Smooth muscle cell (in vitro differentiated cells): ENCODE results near the gene ADNP2. TPM values are rescaled to one million over a fixed set of nuclear protein-coding genes. Genes with fewer than 3 reads are reported as not detected.

Experiments used
- DNase-seq: peaks from one replicate; lab custom pipeline; 2025; ENCODE audit not compliant: unreplicated experiment; lab: John Stamatoyannopoulos, UW
- H2AFZ ChIP-seq: fragments of 200-600 bp; sonication (generic); 2 replicates; pipeline ENCODE4 v1.6.0; 2016; ENCODE audit warnings: antibody characterized with exemption, low read depth, mild to moderate bottlenecking
- H3F3A ChIP-seq: fragments of 200-600 bp; sonication (generic); 2 replicates; pipeline ENCODE4 v1.6.0; 2017; ENCODE audit warnings: antibody characterized with exemption, low read depth
- H3K27ac ChIP-seq: fragments of 200-600 bp; sonication (generic); 2 replicates; pipeline ENCODE4 v1.5.1; 2016; ENCODE audit warnings: low read depth, mild to moderate bottlenecking
- H3K27me3 ChIP-seq: fragments of 200-600 bp; sonication (generic); 2 replicates; pipeline ENCODE4 v1.6.1; 2016; ENCODE audit warnings: low read depth, mild to moderate bottlenecking
- H3K36me3 ChIP-seq: fragments of 200-600 bp; sonication (generic); 2 replicates; pipeline ENCODE4 v1.5.1; 2016; ENCODE audit warnings: low read depth
- H3K4me1 ChIP-seq: fragments of 200-600 bp; sonication (generic); 2 replicates; pipeline ENCODE4 v1.5.1; 2016; ENCODE audit warnings: low read depth
- H3K4me2 ChIP-seq: fragments of 200-600 bp; sonication (generic); 2 replicates; pipeline ENCODE4 v1.6.0; 2016; ENCODE audit warnings: mild to moderate bottlenecking
- H3K4me3 ChIP-seq: fragments of 200-600 bp; sonication (generic); 2 replicates; pipeline ENCODE4 v1.5.1; 2016; ENCODE audit warnings: mild to moderate bottlenecking
- H3K79me2 ChIP-seq: fragments of 200-600 bp; sonication (generic); 2 replicates; pipeline ENCODE4 v1.6.0; 2016; ENCODE audit warnings: low read depth, mild to moderate bottlenecking
- H3K9ac ChIP-seq: fragments of 200-600 bp; sonication (generic); 2 replicates; pipeline ENCODE4 v1.6.0; 2016; ENCODE audit warnings: low read depth
- H3K9me3 ChIP-seq: fragments of 200-600 bp; sonication (generic); replicated peaks from 2 replicates; pipeline ENCODE4 v1.5.1; 2016; ENCODE audit warnings: low read depth
- H4K20me1 ChIP-seq: fragments of 200-600 bp; sonication (generic); 2 replicates; pipeline ENCODE4 v1.6.0; 2016; ENCODE audit warnings: low read depth
- WGBS: methylation state at CpG from one replicate; pipeline ENCODE4 v1.1.7; 2016; ENCODE audit warnings: low lambda C conversion rate; 5-methylcytosine and 5-hydroxymethylcytosine counted together
- polyA plus RNA-seq: library from polyadenylated mRNA; unstranded; fragments of >200 nt; fragmentation: Nextera tagmentation; extraction: Ambion mirVana; gene quantifications from 2 replicates; pipeline ENCODE4 v1.2.1, GENCODE V29; 2016
- total RNA-seq: library from RNA; depleted of rRNA; stranded (reverse); fragments of >200 nt; gene quantifications from 2 replicates; pipeline ENCODE4 v1.2.3, GENCODE V29; 2014
- TF ChIP-seq, protein P1 (sequence below): fragments of 200-600 bp; sonication (generic); IDR thresholded peaks from 2 replicates; pipeline ENCODE4 v1.5.1; 2017; ENCODE audit warnings: borderline replicate concordance, mild to moderate bottlenecking, antibody characterized with exemption; ENCODE audit not compliant: insufficient read depth, poor library complexity, severe bottlenecking

ADNP2 gene
- total and polyA plus RNA-seq, 2 experiments from 2014 or later, result 9.1 to 28.3 TPM

DNA sequence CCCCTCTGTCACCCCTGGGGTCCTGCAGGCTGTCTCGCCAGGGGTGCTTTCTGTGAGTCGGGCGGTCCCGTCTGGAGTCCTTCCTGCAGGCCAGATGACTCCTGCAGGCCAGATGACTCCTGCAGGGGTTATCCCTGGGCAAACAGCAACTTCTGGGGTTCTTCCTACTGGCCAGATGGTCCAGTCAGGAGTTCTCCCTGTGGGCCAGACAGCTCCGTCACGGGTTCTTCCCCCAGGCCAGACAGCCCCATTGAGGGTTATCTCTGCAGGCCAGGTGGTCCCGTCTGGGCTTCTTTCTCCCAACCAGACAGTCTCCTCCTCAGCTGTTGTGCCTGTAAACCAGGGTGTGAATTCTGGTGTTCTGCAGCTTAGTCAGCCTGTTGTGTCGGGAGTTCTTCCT, 27.6 kb downstream of the ADNP2 start:
- 73% methylated on average over 8 of the region's 8 CpGs for WGBS
- H3K36me3 ChIP-seq, result peaks cover 10% of the 10 kb centered on the region

DNA sequence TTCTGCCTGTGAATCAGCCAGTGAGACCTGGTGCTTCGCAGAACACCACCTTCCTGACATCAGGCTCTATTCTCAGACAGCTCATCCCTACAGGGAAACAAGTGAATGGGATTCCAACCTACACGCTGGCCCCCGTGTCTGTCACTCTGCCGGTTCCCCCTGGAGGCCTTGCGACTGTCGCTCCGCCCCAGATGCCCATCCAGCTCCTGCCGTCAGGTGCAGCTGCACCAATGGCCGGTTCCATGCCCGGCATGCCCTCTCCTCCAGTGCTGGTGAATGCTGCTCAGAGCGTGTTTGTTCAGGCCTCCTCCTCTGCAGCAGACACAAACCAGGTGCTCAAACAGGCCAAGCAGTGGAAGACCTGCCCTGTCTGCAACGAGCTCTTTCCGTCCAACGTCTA, 28.1 kb downstream of the ADNP2 start:
- H3F3A ChIP-seq, result no peaks in the 10 kb centered on the region
- H4K20me1 ChIP-seq, result peaks cover 6% of the 10 kb centered on the region
- peaks cover 18% of the 10 kb centered on the region for H3K79me2 ChIP-seq
- TF ChIP-seq, protein P1, sequence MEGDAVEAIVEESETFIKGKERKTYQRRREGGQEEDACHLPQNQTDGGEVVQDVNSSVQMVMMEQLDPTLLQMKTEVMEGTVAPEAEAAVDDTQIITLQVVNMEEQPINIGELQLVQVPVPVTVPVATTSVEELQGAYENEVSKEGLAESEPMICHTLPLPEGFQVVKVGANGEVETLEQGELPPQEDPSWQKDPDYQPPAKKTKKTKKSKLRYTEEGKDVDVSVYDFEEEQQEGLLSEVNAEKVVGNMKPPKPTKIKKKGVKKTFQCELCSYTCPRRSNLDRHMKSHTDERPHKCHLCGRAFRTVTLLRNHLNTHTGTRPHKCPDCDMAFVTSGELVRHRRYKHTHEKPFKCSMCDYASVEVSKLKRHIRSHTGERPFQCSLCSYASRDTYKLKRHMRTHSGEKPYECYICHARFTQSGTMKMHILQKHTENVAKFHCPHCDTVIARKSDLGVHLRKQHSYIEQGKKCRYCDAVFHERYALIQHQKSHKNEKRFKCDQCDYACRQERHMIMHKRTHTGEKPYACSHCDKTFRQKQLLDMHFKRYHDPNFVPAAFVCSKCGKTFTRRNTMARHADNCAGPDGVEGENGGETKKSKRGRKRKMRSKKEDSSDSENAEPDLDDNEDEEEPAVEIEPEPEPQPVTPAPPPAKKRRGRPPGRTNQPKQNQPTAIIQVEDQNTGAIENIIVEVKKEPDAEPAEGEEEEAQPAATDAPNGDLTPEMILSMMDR, result no peak
- H3K27ac ChIP-seq, result no peak overlapping the region
- no peak overlapping the region for H3K9ac ChIP-seq
- no peaks in the 10 kb centered on the region for H3K9me3 ChIP-seq
- H3K27me3 ChIP-seq, result no peaks in the 10 kb centered on the region
- 96% methylated on average over 14 of the region's 14 CpGs for WGBS
- H3K4me1 ChIP-seq, result no peaks in the 10 kb centered on the region
- no peak overlapping the region for H3K4me2 ChIP-seq
- H3K36me3 ChIP-seq, result peaks cover 10% of the 10 kb centered on the region
- H2AFZ ChIP-seq, result no peak overlapping the region
- no peak overlapping the region for H3K4me3 ChIP-seq
- DNase-seq, result no peak

More for the DNA sequence above, 27.6 kb downstream of the ADNP2 start:
- no peak overlapping the region for H3K4me2 ChIP-seq
- peaks cover 22% of the 10 kb centered on the region for H3K79me2 ChIP-seq
- TF ChIP-seq, protein P1, result no peak
- H3K27ac ChIP-seq, result peak overlapping the region; percentile 35
- H3K27me3 ChIP-seq, result no peaks in the 10 kb centered on the region
- no peak for DNase-seq
- H3K4me1 ChIP-seq, result no peaks in the 10 kb centered on the region
- peaks cover 6% of the 10 kb centered on the region for H4K20me1 ChIP-seq
- H3K9me3 ChIP-seq, result no peaks in the 10 kb centered on the region
- H3K4me3 ChIP-seq, result no peak overlapping the region
- no peak overlapping the region for H3K9ac ChIP-seq
- H2AFZ ChIP-seq, result no peak overlapping the region
- H3F3A ChIP-seq, result no peaks in the 10 kb centered on the region

DNA sequence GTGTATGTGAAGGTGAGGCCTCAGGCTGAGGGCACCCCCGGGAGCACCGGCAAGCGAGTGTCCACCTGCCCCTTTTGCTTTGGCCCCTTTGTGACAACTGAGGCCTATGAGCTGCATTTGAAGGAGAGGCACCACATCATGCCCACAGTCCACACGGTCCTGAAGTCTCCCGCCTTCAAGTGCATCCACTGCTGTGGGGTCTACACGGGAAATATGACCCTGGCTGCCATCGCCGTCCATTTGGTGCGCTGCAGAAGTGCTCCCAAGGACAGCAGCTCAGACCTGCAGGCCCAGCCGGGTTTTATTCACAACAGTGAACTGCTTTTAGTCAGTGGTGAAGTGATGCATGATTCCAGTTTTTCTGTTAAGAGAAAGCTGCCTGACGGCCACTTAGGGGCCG, 28.9 kb downstream of the ADNP2 start:
- TF ChIP-seq, protein P1, result no peak
- H3K36me3 ChIP-seq, result peaks cover 10% of the 10 kb centered on the region
- H3K27me3 ChIP-seq, result no peaks in the 10 kb centered on the region
- H3F3A ChIP-seq, result no peaks in the 10 kb centered on the region
- H2AFZ ChIP-seq, result no peak overlapping the region
- H3K9me3 ChIP-seq, result no peaks in the 10 kb centered on the region
- no peak overlapping the region for H3K4me3 ChIP-seq
- WGBS, result 97% methylated on average over 12 of the region's 12 CpGs
- H3K4me2 ChIP-seq, result no peak overlapping the region
- H3K79me2 ChIP-seq, result peaks cover 11% of the 10 kb centered on the region
- peaks cover 5% of the 10 kb centered on the region for H4K20me1 ChIP-seq
- H3K27ac ChIP-seq, result no peak overlapping the region
- H3K4me1 ChIP-seq, result no peaks in the 10 kb centered on the region
- DNase-seq, result no peak
- H3K9ac ChIP-seq, result no peak overlapping the region

DNA sequence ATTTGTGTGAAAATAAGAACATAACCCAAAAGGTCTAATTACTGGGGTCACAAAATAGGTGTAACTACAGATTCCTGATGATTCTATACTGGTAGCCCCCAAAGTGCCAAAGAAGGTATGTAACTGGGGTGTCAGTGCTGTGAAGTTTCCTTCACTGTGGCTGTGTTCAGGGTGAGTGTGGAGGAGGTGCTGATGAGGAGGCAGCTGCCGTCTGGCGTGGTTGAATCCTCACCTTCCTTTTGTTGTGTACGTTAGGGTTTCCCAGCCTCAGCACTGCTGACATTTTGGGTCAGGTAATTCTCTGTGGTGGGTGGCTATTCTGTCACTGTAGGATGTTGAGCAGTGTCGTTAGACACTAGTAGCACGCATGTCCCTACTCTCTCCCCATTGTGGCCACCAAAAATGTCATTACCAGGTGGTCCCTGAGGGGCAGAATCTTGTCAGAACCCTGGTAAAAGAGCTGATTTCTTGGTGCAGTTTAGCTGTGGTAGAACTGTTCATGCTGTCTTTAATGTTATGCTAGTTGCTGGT, 31.5 kb downstream of the ADNP2 start:
- TF ChIP-seq, protein P1, result no peak
- H3K4me1 ChIP-seq, result no peaks in the 10 kb centered on the region
- peaks cover 3% of the 10 kb centered on the region for H4K20me1 ChIP-seq
- no peak overlapping the region for H3K4me2 ChIP-seq
- no peaks in the 10 kb centered on the region for H3K27me3 ChIP-seq
- no peak overlapping the region for H2AFZ ChIP-seq
- no peak overlapping the region for H3K4me3 ChIP-seq
- H3F3A ChIP-seq, result no peaks in the 10 kb centered on the region
- peaks cover 8% of the 10 kb centered on the region for H3K36me3 ChIP-seq
- H3K9ac ChIP-seq, result no peak overlapping the region
- WGBS, result 87% methylated on average over 5 of the region's 5 CpGs
- H3K9me3 ChIP-seq, result no peaks in the 10 kb centered on the region
- DNase-seq, result no peak
- no peaks in the 10 kb centered on the region for H3K79me2 ChIP-seq
- H3K27ac ChIP-seq, result no peak overlapping the region
